Hepatic stellate cell (primary cell): ENCODE data around the gene FUT1.
"Not testable (repeated sequence)": the region's sequence is repeated elsewhere in the genome, so short reads cannot be mapped to it uniquely, and the experiment has no call there.

Experiments
- DNase-seq: peaks from one replicate; pipeline ENCODE4 v3.0.0; 2011; ENCODE audit warnings: low spot score

FUT1 gene

DNA sequence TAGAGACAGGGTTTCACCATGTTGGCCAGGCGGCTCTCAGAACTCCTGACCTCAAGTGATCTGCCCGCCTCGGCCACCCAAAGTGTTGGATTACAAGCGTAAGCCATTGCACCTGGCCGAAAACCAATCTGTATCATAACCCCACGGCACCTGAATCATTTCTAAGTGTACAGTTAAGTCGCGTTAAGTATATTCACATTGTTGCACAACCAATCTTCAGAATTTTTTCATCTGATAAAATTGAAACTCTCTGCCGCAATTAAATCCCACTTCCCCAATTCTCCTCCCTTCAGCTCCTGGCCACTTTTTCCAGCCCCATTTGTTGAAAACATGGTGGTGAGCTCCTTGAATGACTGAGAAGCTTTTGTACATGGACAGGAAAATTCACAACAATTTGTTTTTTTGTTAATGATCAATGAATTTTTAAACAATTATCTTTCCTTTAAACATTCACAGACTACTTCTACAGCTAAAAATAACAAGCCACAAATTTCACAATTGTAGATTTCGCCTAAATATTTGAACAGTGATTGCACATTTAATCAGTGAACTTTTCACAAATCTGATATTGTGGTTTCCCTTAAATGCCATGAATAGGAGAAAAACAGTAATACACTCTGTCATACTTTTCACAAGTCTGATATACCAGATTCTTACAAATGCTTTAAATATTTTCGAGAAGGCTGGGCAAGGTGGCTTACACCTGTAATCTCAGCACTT is 16.7 kb upstream of the FUT1 start:
- DNase-seq: no peak

DNA sequence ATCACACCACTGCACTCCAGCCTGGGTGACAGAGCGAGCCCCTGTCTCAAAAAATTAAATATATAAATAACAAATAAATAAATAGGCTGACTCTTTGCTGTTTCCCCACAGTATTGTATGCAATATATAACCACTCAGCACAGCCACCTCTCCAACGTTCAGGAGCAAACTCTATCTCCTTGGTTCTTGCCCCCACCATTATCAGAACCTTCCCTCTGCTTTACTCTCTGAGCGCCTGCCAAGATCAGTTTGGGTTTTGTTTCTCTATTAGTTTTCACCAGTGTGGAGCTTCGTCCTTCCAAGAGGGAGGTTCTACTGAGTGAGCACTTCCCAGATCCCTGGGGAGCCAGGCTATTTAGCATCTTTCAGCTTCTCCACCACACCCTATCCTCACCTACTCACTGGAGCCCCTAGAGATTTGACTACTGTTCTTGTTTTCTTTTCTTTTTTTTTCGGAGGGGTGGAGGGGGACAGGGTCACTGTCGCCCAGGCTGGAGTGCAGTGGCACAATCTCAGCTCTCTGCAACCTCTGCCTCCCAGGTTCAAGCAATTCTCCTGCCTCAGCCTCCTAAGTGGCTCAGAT is 15.8 kb upstream of the FUT1 start:
- DNase-seq: not testable (repeated sequence)

- not testable (repeated sequence) for DNase-seq
Observed at GRCh38 chr19:48765816-48766215, 13.4 kb upstream of the FUT1 start.

DNA sequence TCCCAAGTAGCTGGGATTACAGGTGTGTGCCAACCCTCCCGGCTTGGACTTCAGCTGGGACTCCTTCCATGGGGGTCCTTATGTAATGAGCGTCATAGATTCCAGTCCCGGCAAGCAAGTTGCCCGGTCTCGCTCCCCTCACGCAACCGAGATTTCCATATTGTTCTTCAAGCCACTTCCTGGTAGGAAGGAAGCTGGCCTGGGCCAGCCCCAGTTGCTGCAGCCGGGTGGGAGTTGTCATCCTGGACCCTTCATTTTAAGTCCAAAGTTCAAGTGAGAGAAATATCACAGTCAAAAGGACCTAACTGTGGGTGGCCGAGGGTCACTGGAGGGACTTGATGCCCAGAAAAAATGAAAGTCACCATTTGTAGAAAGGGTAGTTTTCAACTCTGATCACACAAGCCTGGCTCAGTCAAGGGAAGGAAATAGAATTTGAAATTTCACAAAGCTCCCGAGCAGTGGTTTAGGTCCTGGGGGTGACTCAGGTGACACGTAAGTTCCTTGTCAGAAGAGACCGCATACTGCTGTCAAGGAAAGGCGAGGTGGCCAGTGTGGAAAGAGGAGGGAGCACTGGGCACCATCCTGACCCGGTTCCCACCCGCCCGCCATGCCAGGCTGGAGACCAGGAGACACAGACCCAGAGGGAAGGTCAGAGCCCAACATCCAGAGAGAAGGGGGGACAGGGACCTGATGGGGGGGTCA is 8.2 kb upstream of the FUT1 start:
- no peak for DNase-seq

GRCh38 chr19:48757741-48758144 is 5.3 kb upstream of the FUT1 start:
- DNase-seq: no peak

DNA sequence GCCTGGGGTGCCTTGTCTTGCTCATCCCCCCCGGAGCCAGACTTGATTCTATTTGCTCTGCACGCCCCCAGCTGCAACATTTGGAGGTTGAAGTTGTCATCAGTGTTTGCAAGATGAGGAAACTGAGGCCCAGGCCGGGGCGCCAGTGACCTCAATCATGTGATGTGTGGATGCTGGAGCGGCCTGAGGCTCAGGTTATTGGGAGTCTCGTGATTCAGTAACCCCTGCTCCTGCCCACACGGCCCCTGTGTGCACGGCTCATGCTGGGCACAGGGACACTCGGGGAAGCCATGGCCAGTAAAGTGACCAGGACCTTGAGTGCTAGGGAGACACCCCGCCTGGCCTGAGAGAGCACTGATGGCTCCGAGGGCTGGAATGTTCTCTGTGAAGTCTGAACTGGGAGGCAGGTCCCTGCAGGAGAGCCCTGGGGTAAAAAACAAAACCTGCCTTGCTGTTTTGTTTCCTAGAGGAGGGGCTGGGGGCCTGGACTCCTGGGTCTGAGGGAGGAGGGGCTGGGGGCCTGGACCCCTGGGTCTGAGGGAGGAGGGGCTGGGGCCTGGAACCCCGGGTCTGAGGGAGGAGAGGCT is 4.7 kb upstream of the FUT1 start:
- no peak for DNase-seq

GRCh38 chr19:48756686-48757085 is 4.2 kb upstream of the FUT1 start:
- no peak for DNase-seq

DNA sequence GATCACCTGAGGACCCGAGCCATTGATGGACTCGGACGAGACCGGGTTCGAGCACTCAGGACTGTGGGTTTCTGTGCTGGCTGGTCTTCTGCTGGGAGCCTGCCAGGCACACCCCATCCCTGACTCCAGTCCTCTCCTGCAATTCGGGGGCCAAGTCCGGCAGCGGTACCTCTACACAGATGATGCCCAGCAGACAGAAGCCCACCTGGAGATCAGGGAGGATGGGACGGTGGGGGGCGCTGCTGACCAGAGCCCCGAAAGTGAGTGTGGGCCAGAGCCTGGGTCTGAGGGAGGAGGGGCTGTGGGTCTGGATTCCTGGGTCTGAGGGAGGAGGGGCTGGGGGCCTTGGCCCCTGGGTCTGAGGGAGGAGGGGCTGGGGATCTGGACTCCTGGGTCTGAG is 3.8 kb upstream of the FUT1 start:
- DNase-seq: no peak

DNA sequence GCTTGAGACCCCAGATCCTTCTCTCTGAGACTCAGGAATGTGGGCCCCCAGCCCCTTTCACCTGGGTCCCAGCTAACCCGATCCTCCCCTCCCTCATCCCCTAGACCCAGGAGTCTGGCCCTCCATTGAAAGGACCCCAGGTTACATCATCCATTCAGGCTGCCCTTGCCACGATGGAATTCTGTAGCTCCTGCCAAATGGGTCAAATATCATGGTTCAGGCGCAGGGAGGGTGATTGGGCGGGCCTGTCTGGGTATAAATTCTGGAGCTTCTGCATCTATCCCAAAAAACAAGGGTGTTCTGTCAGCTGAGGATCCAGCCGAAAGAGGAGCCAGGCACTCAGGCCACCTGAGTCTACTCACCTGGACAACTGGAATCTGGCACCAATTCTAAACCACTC is 3.3 kb upstream of the FUT1 start:
- no peak for DNase-seq

- no peak for DNase-seq
Observed at GRCh38 chr19:48755084-48755641, 2.7 kb upstream of the FUT1 start, which contains the start of gene FGF21. TSS of gene FGF21 (plus strand) at chr19:48755524. CDS start at chr19:48756237, 713 bp downstream.

GRCh38 chr19:48751845-48752495 is 471 bp downstream of the FUT1 start:
- DNase-seq: no peak

GRCh38 chr19:48750771-48751504 is 1.5 kb downstream of the FUT1 start:
- no peak for DNase-seq

DNA sequence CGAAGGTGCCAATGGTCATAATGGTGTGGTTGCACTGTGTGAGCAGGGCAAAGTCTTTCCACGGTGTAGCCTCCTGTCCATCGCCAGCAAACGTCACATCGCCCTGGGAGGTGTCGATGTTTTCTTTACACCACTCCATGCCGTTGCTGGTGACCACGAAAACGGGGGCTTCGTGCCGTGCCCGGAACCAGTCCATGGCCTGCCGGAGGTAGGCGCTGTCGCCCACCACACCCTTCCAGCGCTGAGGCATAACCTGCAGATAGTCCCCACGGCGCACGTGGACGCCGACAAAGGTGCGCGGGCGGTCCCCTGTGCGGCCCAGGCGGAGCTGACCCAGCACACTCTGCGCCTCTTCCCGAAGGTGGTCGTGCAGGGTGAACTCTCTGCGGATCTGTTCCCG is 2.1 kb downstream of the FUT1 start:
- no peak for DNase-seq

- DNase-seq: no peak
Observed at GRCh38 chr19:48749571-48750198, 2.8 kb downstream of the FUT1 start.

- peak; percentile 95 for DNase-seq
Observed at GRCh38 chr19:48746738-48747575, 5.5 kb downstream of the FUT1 start, which contains the start of gene IZUMO1. TSS of gene IZUMO1 (minus strand) at chr19:48746909. CDS start at chr19:48745859, 1,050 bp downstream.

DNA sequence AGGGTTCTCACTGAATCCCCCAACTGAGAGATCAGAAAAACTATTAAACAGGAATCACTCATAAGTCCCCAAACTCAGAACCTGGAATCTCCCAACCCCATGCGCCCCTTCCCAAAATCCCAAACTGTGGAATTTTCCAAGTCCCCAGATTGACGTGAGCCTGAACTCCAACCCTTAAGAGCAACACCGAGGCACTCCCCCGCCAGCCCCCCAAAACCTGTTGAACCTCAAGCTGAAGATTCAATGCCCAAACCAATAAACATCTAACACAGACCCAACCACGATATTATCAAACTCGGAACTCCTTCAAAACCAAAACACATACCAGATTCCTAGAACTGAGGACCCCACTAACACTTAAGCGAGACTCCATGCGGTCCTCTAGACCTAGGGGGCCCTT is 6.3 kb downstream of the FUT1 start:
- DNase-seq: no peak

- peak; percentile 72 for DNase-seq
Observed at GRCh38 chr19:48745208-48745995, 7.0 kb downstream of the FUT1 start.

- no peak for DNase-seq
Observed at GRCh38 chr19:48742096-48742495, 10.3 kb downstream of the FUT1 start.
